ENCODE data around the gene CCR5.

DNA sequence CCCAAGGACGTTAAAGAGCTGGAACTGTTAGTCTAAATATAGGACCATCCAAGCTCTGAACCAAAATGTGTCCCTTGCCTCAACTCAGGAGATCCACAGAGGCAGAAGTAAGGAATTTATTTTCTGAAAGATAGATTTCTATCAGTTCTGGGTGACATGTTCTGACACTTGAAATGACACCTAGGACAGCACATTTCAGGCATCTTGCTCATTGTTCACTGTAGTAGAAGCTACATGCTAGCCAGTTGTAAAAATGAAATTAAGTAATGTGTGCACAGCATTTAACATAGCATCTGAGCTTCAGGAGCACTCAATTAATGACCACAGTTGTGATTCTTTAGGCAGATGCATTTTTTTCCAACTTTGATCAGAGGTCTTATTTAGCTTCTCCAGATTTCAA is 16.3 kb upstream of the CCR5 start:
- TF ChIP-seq CTCF (tag by site-specific recombination; IDR thresholded peaks at IDR 0.05), result no peak
- TF ChIP-seq ZSCAN16 (tag by site-specific recombination; IDR thresholded peaks at IDR 0.05), result no peak
- no peak for TF ChIP-seq ZNF830 (tag by site-specific recombination; IDR thresholded peaks at IDR 0.05; ENCODE audit: low read depth)
- no peak for TF ChIP-seq ZNF24 (tag by site-specific recombination; IDR thresholded peaks at IDR 0.05)
- no peak for TF ChIP-seq ZNF302 (tag by site-specific recombination; IDR thresholded peaks at IDR 0.05; ENCODE audit: low read depth)
- TF ChIP-seq, protein P1, sequence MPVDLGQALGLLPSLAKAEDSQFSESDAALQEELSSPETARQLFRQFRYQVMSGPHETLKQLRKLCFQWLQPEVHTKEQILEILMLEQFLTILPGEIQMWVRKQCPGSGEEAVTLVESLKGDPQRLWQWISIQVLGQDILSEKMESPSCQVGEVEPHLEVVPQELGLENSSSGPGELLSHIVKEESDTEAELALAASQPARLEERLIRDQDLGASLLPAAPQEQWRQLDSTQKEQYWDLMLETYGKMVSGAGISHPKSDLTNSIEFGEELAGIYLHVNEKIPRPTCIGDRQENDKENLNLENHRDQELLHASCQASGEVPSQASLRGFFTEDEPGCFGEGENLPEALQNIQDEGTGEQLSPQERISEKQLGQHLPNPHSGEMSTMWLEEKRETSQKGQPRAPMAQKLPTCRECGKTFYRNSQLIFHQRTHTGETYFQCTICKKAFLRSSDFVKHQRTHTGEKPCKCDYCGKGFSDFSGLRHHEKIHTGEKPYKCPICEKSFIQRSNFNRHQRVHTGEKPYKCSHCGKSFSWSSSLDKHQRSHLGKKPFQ (tag by site-specific recombination; IDR thresholded peaks at IDR 0.05), result no peak
- no peak for TF ChIP-seq ZNF423 (tag by site-specific recombination; IDR thresholded peaks at IDR 0.05)
- TF ChIP-seq ZNF549 (tag by site-specific recombination; IDR thresholded peaks at IDR 0.05), result no peak
- no peak for TF ChIP-seq ZNF510 (tag by site-specific recombination; IDR thresholded peaks at IDR 0.05; ENCODE audit: insufficient replicate concordance)
- no peak for TF ChIP-seq ATF2 (tag by site-specific recombination; IDR thresholded peaks at IDR 0.05; ENCODE audit: low read depth)
- TF ChIP-seq MZF1 (tag by site-specific recombination; IDR thresholded peaks at IDR 0.05; ENCODE audit: borderline replicate concordance), result no peak
